GM21576 (cell line): ENCODE results near the gene KLHL40.

Experiments used
- ATAC-seq: cut with Tn5 transposase; IDR thresholded peaks from one replicate; pipeline ENCODE4 v1.9.1; 2021; ENCODE audit warnings: mild to moderate bottlenecking, moderate library complexity; ENCODE audit not compliant: unreplicated experiment

KLHL40 gene

DNA sequence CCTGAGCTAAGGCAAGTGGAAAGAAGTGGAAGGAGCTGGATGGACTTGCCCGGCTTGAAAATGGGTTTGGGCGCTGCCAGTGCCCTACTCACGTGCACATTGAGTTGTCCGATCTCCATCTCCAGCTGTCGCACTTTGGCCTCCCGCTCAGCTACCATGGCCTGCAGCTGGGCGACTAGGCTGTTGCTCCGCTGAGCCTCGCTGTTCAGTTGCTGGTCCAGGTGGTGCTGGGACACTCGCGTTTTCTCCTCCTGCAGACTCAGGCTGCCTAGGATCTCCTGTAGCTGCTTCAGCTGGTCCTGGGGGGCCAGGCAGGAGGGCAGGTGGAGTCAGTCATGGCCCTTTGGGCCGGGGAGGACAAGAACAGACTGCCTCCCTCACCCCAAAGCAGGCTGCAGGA, 50.3 kb downstream of the KLHL40 start:
- ATAC-seq, result no peak

DNA sequence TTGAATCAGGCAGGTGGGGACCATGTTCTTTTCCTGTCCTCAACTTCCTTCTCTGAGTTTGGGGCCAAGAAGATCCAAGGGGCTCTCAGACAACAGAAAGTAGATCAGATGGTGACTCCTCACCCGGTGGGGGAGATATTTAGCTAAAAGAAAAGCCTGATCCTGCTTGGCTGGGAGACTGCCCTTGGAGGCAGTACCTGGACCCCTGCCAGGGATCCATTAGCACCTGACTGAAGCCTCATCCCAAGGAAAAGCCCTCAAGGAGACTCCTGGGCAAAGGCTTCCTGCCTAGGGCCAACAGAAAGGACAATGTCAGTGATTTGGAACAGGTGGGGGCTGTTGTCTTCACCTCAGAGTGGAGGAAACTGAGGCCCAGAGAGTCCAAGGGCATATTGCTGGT, 50.7 kb downstream of the KLHL40 start:
- ATAC-seq, result no peak

DNA sequence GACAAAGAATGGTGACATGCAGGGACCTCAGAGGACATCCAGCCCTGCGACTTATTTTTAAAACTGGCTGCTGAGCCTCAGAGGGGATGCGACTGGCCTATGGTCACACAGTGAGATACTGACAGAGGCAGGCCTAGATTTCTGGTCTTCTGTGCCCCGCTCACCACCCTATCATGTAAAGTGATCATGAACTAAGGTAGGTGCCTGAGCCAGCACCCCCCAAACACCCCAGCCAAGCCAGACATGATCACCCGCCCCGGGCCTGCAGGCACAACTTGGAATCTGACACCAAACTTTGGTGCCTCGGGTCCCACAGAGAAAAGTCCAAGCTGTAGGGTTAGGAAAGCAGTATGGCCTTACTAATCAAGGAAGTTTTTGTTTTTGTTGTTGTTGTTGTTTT, 51.2 kb downstream of the KLHL40 start:
- ATAC-seq, result no peak

DNA sequence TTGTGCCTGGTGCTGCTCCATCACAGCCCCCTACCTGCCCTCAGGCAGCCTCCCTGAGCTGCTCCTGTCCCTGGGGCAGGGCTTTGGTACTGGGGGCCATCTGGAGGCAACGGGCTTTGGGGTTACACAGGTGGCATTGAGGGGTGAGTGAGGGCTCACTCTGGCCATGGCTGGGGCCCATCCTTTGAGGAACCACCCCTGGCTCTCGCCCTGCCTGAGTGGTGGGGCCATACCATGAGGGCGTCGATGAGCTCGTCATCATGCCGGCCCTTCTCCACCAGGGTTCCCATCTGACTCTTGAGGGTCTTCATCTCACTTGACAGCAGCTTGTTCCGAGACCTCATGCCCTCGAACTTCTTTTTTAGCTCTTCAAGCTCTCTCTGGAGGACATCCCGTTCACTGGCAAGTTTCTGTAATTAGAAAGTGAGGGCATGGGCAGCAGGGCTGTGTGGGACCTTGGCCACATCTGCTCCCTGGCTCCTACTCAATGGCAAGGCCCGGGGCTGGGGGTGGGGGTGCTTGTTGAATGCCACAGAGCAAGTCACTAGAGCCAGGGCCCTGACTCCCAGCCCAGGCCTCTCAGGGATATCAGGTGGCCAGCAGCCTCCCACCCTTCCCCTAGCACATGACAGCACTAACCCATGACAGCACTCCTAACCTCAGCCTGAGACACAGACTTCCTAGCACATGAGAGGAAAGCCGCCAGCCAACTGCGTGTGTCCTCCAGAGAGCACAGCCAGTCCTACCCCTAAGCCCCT, 54.2 kb downstream of the KLHL40 start:
- no peak for ATAC-seq

DNA sequence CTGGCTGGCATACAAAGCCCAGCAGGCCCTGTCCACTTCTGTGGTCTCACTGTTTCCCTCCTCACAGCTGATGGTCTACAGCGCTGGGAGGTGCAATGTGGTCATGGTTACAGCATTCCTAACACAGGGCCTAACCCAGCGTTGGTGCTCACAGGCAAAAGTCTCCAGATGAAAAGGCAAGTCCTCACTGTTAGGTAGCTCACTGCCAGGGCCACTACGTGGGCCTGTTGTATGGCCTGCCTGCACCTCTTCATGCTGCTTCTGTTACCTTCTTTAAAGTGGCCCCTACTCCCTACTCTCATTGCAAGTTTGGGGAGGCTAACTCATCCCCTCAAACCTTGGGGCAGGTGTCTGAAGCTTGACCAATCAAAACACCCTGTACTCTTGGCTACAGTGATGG, 56.5 kb downstream of the KLHL40 start:
- ATAC-seq, result no peak
